ENCODE measurements around the gene PHF23. TPM values are rescaled to one million over a fixed set of nuclear protein-coding genes. Genes with fewer than 3 reads are reported as not detected.

PHF23 gene
- total and polyA plus RNA-seq, 9 of the 15 experiments (the other 6 are each of a cell fraction or from before 2014, with no cell fraction given), result 7.4 to 87.5 (median 33.7) TPM

GRCh38 chr17:7205561-7205960 is 33.7 kb downstream of the PHF23 start:
- no peak overlapping the region; the same call in 2 of the 3 replicates for H3K27ac ChIP-seq (ENCODE audit: extremely low read depth, low read depth, low read length)
- ATAC-seq (no peak), DNase-seq (ENCODE audit: extremely low read depth in 1 of 4, low spot score in 3 of 4) (no peak), FAIRE-seq (no peak)
- no peaks in the 10 kb centered on the region for H3K9me3 ChIP-seq (replicated peaks; ENCODE audit: control insufficient read depth, insufficient read depth, low read depth, low read length)
- intact Hi-C loops (cut with micrococcal nuclease), result no loop called here
- WGBS (ENCODE audit: insufficient coverage, low coverage, missing lambda C conversion rate), result 52% methylated on average over 3 of the region's 15 CpGs
- POLR2A ChIA-PET, result no interaction called here
- peaks cover 7 to 32% of the 10 kb centered on the region in 2 experiments; a peak in 4 of 5 replicates for H3K4me1 ChIP-seq (replicated peaks in 1 of 2; ENCODE audit: control insufficient read depth in 2 of 2, insufficient read depth in 2 of 2, low read length in 2 of 2)
- in situ Hi-C loops (cut with MboI), result no loop called here
- peak overlapping the region in 1 of 2 experiments; percentile 66; a peak in 1 of 4 replicates for H3K9ac ChIP-seq (ENCODE audit: insufficient read depth in 1 of 2, low read depth in 2 of 2, low read length in 2 of 2)
- peaks cover 3% of the 10 kb centered on the region; the same call in 1 of the 2 replicates for H4K20me1 ChIP-seq (replicated peaks; ENCODE audit: control insufficient read depth, insufficient read depth, low read length)
- peak overlapping the region; percentile 87; the same call in 1 of the 2 replicates for H2AFZ ChIP-seq (ENCODE audit: low read depth, low read length)
- no peaks in the 10 kb centered on the region for H3K9me1 ChIP-seq (ENCODE audit: control insufficient read depth, insufficient read depth, low read length)
- H3K4me3 ChIP-seq, result no peak overlapping the region
- H3K27me3 ChIP-seq (ENCODE audit: control insufficient read depth in 2 of 2, insufficient read depth in 2 of 2, low read length in 2 of 2), result no peaks in the 10 kb centered on the region
- H3K79me2 ChIP-seq (ENCODE audit: control insufficient read depth, insufficient read depth, low read length), result no peaks in the 10 kb centered on the region
- CTCF ChIA-PET (ENCODE audit: low intra/inter-chr PET ratio), result no interaction called here
- TF ChIP-seq CC2D1A (IDR thresholded peaks at IDR 0.05), result no peak
- TF ChIP-seq SREBF2 (CRISPR knock-in tag; IDR thresholded peaks at IDR 0.05), result no peak
- no TSS peak for BruUV-seq (replicated peaks)
- H3K4me2 ChIP-seq (ENCODE audit: insufficient read depth, low read length), result peak overlapping the region; percentile 76; the same call in 1 of the 2 replicates
- H3K36me3 ChIP-seq (ENCODE audit: control insufficient read depth, insufficient read depth, low read length), result peaks cover 21% of the 10 kb centered on the region; the same call in 2 of the 3 replicates

DNA sequence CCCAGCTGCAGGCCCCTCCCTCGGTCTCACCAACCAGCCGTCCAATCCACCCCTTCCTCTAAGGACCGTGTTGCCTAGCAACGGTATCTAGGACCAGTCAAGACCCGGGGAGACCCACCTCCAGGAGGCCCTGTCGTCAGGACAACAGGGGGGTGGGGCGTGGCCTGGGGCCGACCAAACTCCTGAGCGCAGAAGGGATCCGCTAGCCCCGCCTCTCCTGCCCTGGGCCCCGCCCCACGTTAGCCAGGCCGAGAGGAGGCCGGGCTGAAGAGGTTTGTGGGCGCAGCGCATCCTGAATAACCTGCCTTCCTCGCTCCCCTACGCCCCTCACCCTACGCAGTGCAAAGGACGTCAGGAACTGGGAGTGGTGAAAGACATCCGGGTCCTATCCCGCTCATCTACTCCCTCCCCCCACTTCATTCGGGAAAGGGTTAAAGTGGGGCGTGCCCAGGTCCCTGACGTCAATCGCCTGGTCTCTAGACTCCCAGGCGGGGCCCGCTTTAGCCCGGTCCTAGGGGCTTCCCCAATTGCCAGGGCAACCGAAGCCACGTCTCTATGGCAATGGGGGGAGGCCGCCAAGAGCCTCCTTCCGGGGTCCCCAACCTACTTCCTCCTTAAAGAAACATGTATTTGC is 34.3 kb downstream of the PHF23 start:
- H3K4me1 ChIP-seq (replicated peaks in 1 of 2; ENCODE audit: control insufficient read depth in 2 of 2, insufficient read depth in 2 of 2, low read length in 2 of 2), result peaks cover 7 to 32% of the 10 kb centered on the region in 2 experiments; a peak in 4 of 5 replicates
- DNase-seq (ENCODE audit: extremely low read depth in 1 of 4, low spot score in 3 of 4) (peak; percentile 88 to 96 (median 94)), FAIRE-seq (peak; percentile 42), ATAC-seq (peak; percentile 99)
- BruUV-seq (replicated peaks), result no TSS peak
- WGBS (ENCODE audit: insufficient coverage, low coverage, missing lambda C conversion rate), result 9% methylated on average over 16 of the region's 34 CpGs
- peak overlapping the region; percentile 45 for H3K4me3 ChIP-seq
- no peaks in the 10 kb centered on the region for H3K27me3 ChIP-seq (ENCODE audit: control insufficient read depth in 2 of 2, insufficient read depth in 2 of 2, low read length in 2 of 2)
- H3K4me2 ChIP-seq (ENCODE audit: insufficient read depth, low read length), result peak overlapping the region; percentile 76
- peak overlapping the region; percentile 87 for H2AFZ ChIP-seq (ENCODE audit: low read depth, low read length)
- peak overlapping the region in 1 of 2 experiments; percentile 66; a peak in 1 of 4 replicates for H3K9ac ChIP-seq (ENCODE audit: insufficient read depth in 1 of 2, low read depth in 2 of 2, low read length in 2 of 2)
- ChIA-PET POLR2A (no interaction called here), CTCF (ENCODE audit: low intra/inter-chr PET ratio) (no interaction called here)
- H3K27ac ChIP-seq (ENCODE audit: extremely low read depth, low read depth, low read length), result no peak overlapping the region; the same call in 2 of the 3 replicates
- H3K9me1 ChIP-seq (ENCODE audit: control insufficient read depth, insufficient read depth, low read length), result no peaks in the 10 kb centered on the region
- H3K79me2 ChIP-seq (ENCODE audit: control insufficient read depth, insufficient read depth, low read length), result no peaks in the 10 kb centered on the region
- no peaks in the 10 kb centered on the region for H3K9me3 ChIP-seq (replicated peaks; ENCODE audit: control insufficient read depth, insufficient read depth, low read depth, low read length)
- intact Hi-C loops (cut with micrococcal nuclease), result no loop called here
- peaks cover 21% of the 10 kb centered on the region; the same call in 2 of the 3 replicates for H3K36me3 ChIP-seq (ENCODE audit: control insufficient read depth, insufficient read depth, low read length)
- in situ Hi-C loops (cut with MboI), result no loop called here
- peaks cover 3% of the 10 kb centered on the region; the same call in 1 of the 2 replicates for H4K20me1 ChIP-seq (replicated peaks; ENCODE audit: control insufficient read depth, insufficient read depth, low read length)
- TF ChIP-seq ZNF699 (CRISPR knock-in tag; IDR thresholded peaks at IDR 0.05; ENCODE audit: insufficient replicate concordance) (no peak), MAZ (CRISPR knock-in tag; conservative IDR thresholded peaks at IDR 0.05 in 1 of 2, IDR thresholded peaks at IDR 0.05 in 1 of 2) (peak in 1 of 2 experiments; percentile 62; a peak in 1 of 4 replicates), DPF2 (IDR thresholded peaks at IDR 0.05) (0 out of 2 replicates have a peak, but pooled peaks have one; percentile 27), MYNN (IDR thresholded peaks at IDR 0.05) (peak; percentile 45; the same call in 1 of the 2 replicates), MYNN (CRISPR knock-in tag; IDR thresholded peaks at IDR 0.05) (no peak), ZHX1 (conservative IDR thresholded peaks at IDR 0.05; ENCODE audit: low read length) (no peak), CREB1 (IDR thresholded peaks at IDR 0.05) (peak; percentile 28; the same call in 1 of the 2 replicates), CREB1 (CRISPR knock-in tag; IDR thresholded peaks at IDR 0.05) (0 out of 2 replicates have a peak, but pooled peaks have one; percentile 36), PHTF2 (CRISPR knock-in tag; IDR thresholded peaks at IDR 0.05) (no peak), ATF1 (CRISPR knock-in tag; IDR thresholded peaks at IDR 0.05) (no peak), ATF1 (tag; IDR thresholded peaks at IDR 0.05) (peak; percentile 85), CREM (IDR thresholded peaks at IDR 0.05; ENCODE audit: low read depth) (peak; percentile 73), ATF7 (IDR thresholded peaks at IDR 0.05) (peak; percentile 67; the same call in 1 of the 2 replicates)

All from K562 (cell line).